ENCODE results near the gene DOCK9. TPM values are rescaled to one million over a fixed set of nuclear protein-coding genes. Genes with fewer than 3 reads are reported as not detected.

DOCK9 gene
- total RNA-seq, 2 donors from 2014 or later, result 25.4 to 26.7 TPM

- Mint-ChIP-seq H3K27me3 (no peaks in the 10 kb centered on the region), H3K4me1 (ENCODE audit: low read depth in 2 of 2) (no peaks in the 10 kb centered on the region), H3K36me3 (peaks cover 11% of the 10 kb centered on the region), H3K4me3 (no peak overlapping the region), H3K27ac (no peak overlapping the region), H3K9me3 (no peaks in the 10 kb centered on the region)
- no peak for ATAC-seq
- no peak for DNase-seq (ENCODE audit: low spot score)
Observed at GRCh38 chr13:98860491-98860890, 117.4 kb downstream of the DOCK9 start.

- DNase-seq (ENCODE audit: low spot score), result no peak
- Mint-ChIP-seq H3K27me3 (no peaks in the 10 kb centered on the region), H3K4me1 (ENCODE audit: low read depth in 2 of 2) (peaks cover 0 to 9% of the 10 kb centered on the region in 2 donors), H3K27ac (no peak overlapping the region), H3K36me3 (peaks cover 11% of the 10 kb centered on the region), H3K4me3 (no peak overlapping the region), H3K9me3 (no peaks in the 10 kb centered on the region)
- ATAC-seq, result no peak
Observed at GRCh38 chr13:98858191-98858590, 119.7 kb downstream of the DOCK9 start.

GRCh38 chr13:98856983-98857382 is 120.9 kb downstream of the DOCK9 start:
- H3K4me1 Mint-ChIP-seq (ENCODE audit: low read depth in 2 of 2), result peaks cover 0 to 9% of the 10 kb centered on the region in 2 donors
- DNase-seq (ENCODE audit: low spot score), result no peak
- no peaks in the 10 kb centered on the region for H3K9me3 Mint-ChIP-seq
- no peaks in the 10 kb centered on the region for H3K27me3 Mint-ChIP-seq
- ATAC-seq, result no peak
- no peak overlapping the region for H3K4me3 Mint-ChIP-seq
- peaks cover 7% of the 10 kb centered on the region for H3K36me3 Mint-ChIP-seq
- H3K27ac Mint-ChIP-seq, result no peak overlapping the region

GRCh38 chr13:98854448-98854847 is 123.4 kb downstream of the DOCK9 start:
- H3K27me3 Mint-ChIP-seq, result no peaks in the 10 kb centered on the region
- DNase-seq (ENCODE audit: low spot score) (no peak), ATAC-seq (no peak)
- peaks cover 3 to 9% of the 10 kb centered on the region in 2 donors for H3K4me1 Mint-ChIP-seq (ENCODE audit: low read depth in 2 of 2)
- H3K4me3 Mint-ChIP-seq, result no peak overlapping the region
- H3K9me3 Mint-ChIP-seq, result no peaks in the 10 kb centered on the region
- H3K36me3 Mint-ChIP-seq, result no peaks in the 10 kb centered on the region
- no peak overlapping the region for H3K27ac Mint-ChIP-seq

DNA sequence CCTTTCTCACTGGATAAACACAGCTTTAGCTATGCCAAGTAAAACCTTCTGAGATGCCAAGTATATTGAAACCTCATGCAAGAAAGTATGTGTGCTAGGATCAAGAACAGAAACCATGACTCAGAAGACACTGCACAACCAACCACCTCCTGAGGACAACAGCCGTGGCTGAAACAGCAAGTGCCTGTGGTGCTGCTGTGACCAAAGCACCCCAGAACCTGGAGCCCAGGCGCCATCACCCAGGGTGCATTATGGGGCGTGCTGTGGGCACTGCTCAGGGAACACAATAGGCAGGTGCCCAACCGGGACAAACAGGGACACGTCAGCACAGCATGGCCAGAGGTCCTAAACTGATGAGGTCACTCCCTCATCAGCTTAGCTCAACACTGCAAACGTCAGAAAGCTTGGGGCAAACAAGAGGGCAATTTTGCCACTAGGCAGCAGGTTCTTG is 124.1 kb downstream of the DOCK9 start:
- peak overlapping the region; percentile 13 for H3K4me3 Mint-ChIP-seq
- DNase-seq (ENCODE audit: low spot score) (no peak), ATAC-seq (peak; percentile 65 to 91)
- peak overlapping the region in 1 of 2 donors; percentile 23 for H3K27ac Mint-ChIP-seq
- no peaks in the 10 kb centered on the region for H3K36me3 Mint-ChIP-seq
- no peaks in the 10 kb centered on the region for H3K9me3 Mint-ChIP-seq
- H3K4me1 Mint-ChIP-seq (ENCODE audit: low read depth in 2 of 2), result peaks cover 3 to 9% of the 10 kb centered on the region in 2 donors
- H3K27me3 Mint-ChIP-seq, result no peaks in the 10 kb centered on the region

- DNase-seq (ENCODE audit: low spot score), result no peak
- Mint-ChIP-seq H3K36me3 (peaks cover 6% of the 10 kb centered on the region), H3K27me3 (no peaks in the 10 kb centered on the region), H3K4me3 (no peak overlapping the region), H3K9me3 (no peaks in the 10 kb centered on the region), H3K4me1 (ENCODE audit: low read depth in 2 of 2) (peaks cover 3 to 9% of the 10 kb centered on the region in 2 donors), H3K27ac (no peak overlapping the region)
- no peak for ATAC-seq
Observed at GRCh38 chr13:98851276-98851675, 126.6 kb downstream of the DOCK9 start.

DNA sequence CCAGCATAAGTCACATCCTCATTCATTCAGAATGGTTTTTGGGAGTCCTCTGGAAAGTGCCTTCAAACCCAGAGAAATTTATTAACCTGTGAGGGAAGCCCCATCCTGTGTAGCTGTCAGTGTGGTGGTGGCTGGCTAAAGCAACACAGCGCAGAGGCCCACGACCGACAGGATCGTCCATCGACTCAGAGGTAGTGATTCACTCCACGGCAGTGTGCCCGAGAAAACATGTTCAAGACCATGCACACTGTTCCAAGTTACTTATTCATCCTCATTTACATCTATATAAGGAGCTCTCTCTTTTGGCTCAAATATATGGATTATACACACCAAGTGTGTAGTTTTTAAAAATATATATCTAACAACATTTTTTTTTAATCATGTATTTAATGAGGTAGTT is 129.1 kb downstream of the DOCK9 start:
- no peak overlapping the region for H3K4me3 Mint-ChIP-seq
- no peaks in the 10 kb centered on the region for H3K9me3 Mint-ChIP-seq
- no peak for ATAC-seq
- peaks cover 3 to 6% of the 10 kb centered on the region in 2 donors for H3K4me1 Mint-ChIP-seq (ENCODE audit: low read depth in 2 of 2)
- H3K27ac Mint-ChIP-seq, result no peak overlapping the region
- H3K36me3 Mint-ChIP-seq, result peaks cover 10% of the 10 kb centered on the region
- DNase-seq (ENCODE audit: low spot score), result no peak
- H3K27me3 Mint-ChIP-seq, result no peaks in the 10 kb centered on the region

DNA sequence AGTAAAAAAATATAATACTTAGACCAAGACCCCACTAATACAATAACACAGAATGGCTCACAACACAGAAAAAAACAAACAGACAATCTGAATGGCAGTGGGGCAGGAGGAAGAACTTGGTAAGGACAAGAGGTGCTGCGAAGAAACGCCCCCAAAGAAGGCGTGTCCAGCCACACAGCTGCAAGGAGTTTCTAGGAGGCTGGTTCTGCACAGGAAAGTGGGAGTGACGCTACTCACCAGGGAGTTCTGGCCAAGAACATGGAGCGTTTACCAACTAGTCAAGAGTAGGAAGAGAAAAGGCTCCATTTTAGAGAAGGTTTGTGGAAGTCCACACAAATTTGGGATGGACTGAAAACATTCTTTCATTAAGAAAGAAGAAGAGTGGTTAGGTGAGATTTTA is 130.1 kb downstream of the DOCK9 start:
- Mint-ChIP-seq H3K9me3 (no peaks in the 10 kb centered on the region), H3K4me3 (no peak overlapping the region), H3K4me1 (ENCODE audit: low read depth in 2 of 2) (peaks cover 4 to 5% of the 10 kb centered on the region in 2 donors), H3K27me3 (no peaks in the 10 kb centered on the region), H3K27ac (no peak overlapping the region), H3K36me3 (peaks cover 10% of the 10 kb centered on the region)
- no peak for DNase-seq (ENCODE audit: low spot score)
- ATAC-seq, result no peak

GRCh38 chr13:98846986-98847385 is 130.9 kb downstream of the DOCK9 start:
- Mint-ChIP-seq H3K4me3 (no peak overlapping the region), H3K36me3 (peaks cover 10% of the 10 kb centered on the region), H3K4me1 (ENCODE audit: low read depth in 2 of 2) (peaks cover 7 to 8% of the 10 kb centered on the region in 2 donors), H3K27ac (no peak overlapping the region), H3K27me3 (no peaks in the 10 kb centered on the region), H3K9me3 (no peaks in the 10 kb centered on the region)
- ATAC-seq, result no peak
- no peak for DNase-seq (ENCODE audit: low spot score)

- Mint-ChIP-seq H3K4me1 (ENCODE audit: low read depth in 2 of 2) (peaks cover 7 to 8% of the 10 kb centered on the region in 2 donors), H3K9me3 (no peaks in the 10 kb centered on the region), H3K4me3 (no peak overlapping the region), H3K36me3 (peaks cover 10% of the 10 kb centered on the region), H3K27ac (no peak overlapping the region), H3K27me3 (no peaks in the 10 kb centered on the region)
- ATAC-seq, result no peak
- DNase-seq (ENCODE audit: low spot score), result no peak
Observed at GRCh38 chr13:98846521-98846920, 131.3 kb downstream of the DOCK9 start.

- no peak for ATAC-seq
- no peak overlapping the region for H3K27ac Mint-ChIP-seq
- H3K36me3 Mint-ChIP-seq, result peaks cover 10% of the 10 kb centered on the region
- no peaks in the 10 kb centered on the region for H3K27me3 Mint-ChIP-seq
- no peak for DNase-seq (ENCODE audit: low spot score)
- H3K4me1 Mint-ChIP-seq (ENCODE audit: low read depth in 2 of 2), result peaks cover 4 to 8% of the 10 kb centered on the region in 2 donors
- no peak overlapping the region for H3K4me3 Mint-ChIP-seq
- H3K9me3 Mint-ChIP-seq, result no peaks in the 10 kb centered on the region
Observed at GRCh38 chr13:98845742-98846141, 132.1 kb downstream of the DOCK9 start.

GRCh38 chr13:98844021-98844420 is 133.8 kb downstream of the DOCK9 start:
- no peak for DNase-seq (ENCODE audit: low spot score)
- ATAC-seq, result no peak
- Mint-ChIP-seq H3K9me3 (no peaks in the 10 kb centered on the region), H3K36me3 (peaks cover 10% of the 10 kb centered on the region), H3K4me3 (no peak overlapping the region), H3K4me1 (ENCODE audit: low read depth in 2 of 2) (peaks cover 4 to 8% of the 10 kb centered on the region in 2 donors), H3K27ac (no peak overlapping the region), H3K27me3 (no peaks in the 10 kb centered on the region)

GRCh38 chr13:98843482-98843877 is 134.4 kb downstream of the DOCK9 start:
- Mint-ChIP-seq H3K27me3 (no peaks in the 10 kb centered on the region), H3K4me3 (no peak overlapping the region), H3K9me3 (no peaks in the 10 kb centered on the region), H3K27ac (peak overlapping the region in 1 of 2 donors; percentile 72), H3K4me1 (ENCODE audit: low read depth in 2 of 2) (peaks cover 4 to 8% of the 10 kb centered on the region in 2 donors), H3K36me3 (peaks cover 10% of the 10 kb centered on the region)
- ATAC-seq (no peak), DNase-seq (ENCODE audit: low spot score) (no peak)

GRCh38 chr13:98842858-98843481 is 134.9 kb downstream of the DOCK9 start:
- DNase-seq (ENCODE audit: low spot score) (peak; percentile 73), ATAC-seq (peak; percentile 78 to 83)
- no peaks in the 10 kb centered on the region for H3K9me3 Mint-ChIP-seq
- no peaks in the 10 kb centered on the region for H3K27me3 Mint-ChIP-seq
- H3K27ac Mint-ChIP-seq, result peak overlapping the region in 1 of 2 donors; percentile 72
- H3K4me1 Mint-ChIP-seq (ENCODE audit: low read depth in 2 of 2), result peaks cover 4 to 8% of the 10 kb centered on the region in 2 donors
- H3K36me3 Mint-ChIP-seq, result peaks cover 8% of the 10 kb centered on the region
- no peak overlapping the region for H3K4me3 Mint-ChIP-seq

DNA sequence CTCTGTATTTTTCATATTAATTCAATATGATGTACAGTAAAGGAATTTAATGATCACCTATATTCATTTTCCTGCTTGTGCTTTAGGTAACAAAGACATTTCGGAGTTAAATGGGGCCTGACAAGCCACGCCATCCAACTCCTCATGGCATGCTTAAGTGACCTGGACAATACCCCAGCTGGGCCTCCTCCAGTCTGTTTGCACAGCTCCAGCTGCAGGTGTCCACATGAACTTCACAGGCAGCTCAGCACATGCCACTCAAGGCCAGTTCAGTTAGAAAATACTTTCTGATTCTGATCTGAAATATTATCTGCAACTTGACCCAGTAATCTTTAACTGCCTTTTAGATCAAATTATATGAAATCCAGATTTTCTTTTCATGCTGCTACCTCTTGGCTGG is 135.8 kb downstream of the DOCK9 start:
- H3K27ac Mint-ChIP-seq, result no peak overlapping the region
- ATAC-seq, result no peak
- peaks cover 4% of the 10 kb centered on the region for H3K36me3 Mint-ChIP-seq

More for the DNA sequence above, 135.8 kb downstream of the DOCK9 start:
- no peak for DNase-seq (ENCODE audit: low spot score)
- H3K4me1 Mint-ChIP-seq (ENCODE audit: low read depth in 2 of 2), result peaks cover 4 to 8% of the 10 kb centered on the region in 2 donors
- no peaks in the 10 kb centered on the region for H3K9me3 Mint-ChIP-seq
- no peaks in the 10 kb centered on the region for H3K27me3 Mint-ChIP-seq
- H3K4me3 Mint-ChIP-seq, result no peak overlapping the region

Data from natural killer cell treated with Interleukin-12 subunit alpha and Interleukin-12 subunit beta and Interleukin-15 and Interleukin-18, amount 100 ng/mL, for 72 hours (primary cell).